Caco-2 (cell line): ENCODE measurements around the gene C11orf65. TPM values are rescaled to one million over a fixed set of nuclear protein-coding genes. Genes with fewer than 3 reads are reported as not detected.

ENCODE experiments used
- BruUV-seq: library from RNA; stranded (reverse); fragments of 400-500 nt; replicated peaks from 2 replicates; lab custom pipeline; 2021; lab: Mats Ljungman, UMichigan
- CTCF ChIA-PET: fragments of 300-600 bp; sonication (Branson Sonifier 250); formaldehyde crosslinking; loops from one replicate; lab custom pipeline; 2022; ENCODE audit warnings: antibody characterized with exemption; lab: Charles Lee
- POLR2A ChIA-PET: fragments of 300-600 bp; sonication (Branson Sonifier 250); formaldehyde crosslinking; loops from one replicate; lab custom pipeline; 2022; ENCODE audit warnings: antibody characterized with exemption; lab: Charles Lee
- DNase-seq, 2 experiments: peaks; one replicate each; pipeline versions ENCODE4 v3.0.0 to v3.0.0-alpha.2; 2020 to 2022
- H3K27me3 ChIP-seq: replicated peaks from 2 replicates; pipeline ENCODE4 v1.6.0; 2011; ENCODE audit warnings: low read length; ENCODE audit not compliant: control insufficient read depth, insufficient read depth
- H3K36me3 ChIP-seq: 2 replicates; pipeline ENCODE4 v1.5.1; 2011; ENCODE audit warnings: low read length; ENCODE audit not compliant: control insufficient read depth, insufficient read depth
- H3K4me1 ChIP-seq: fragments of 250-450 bp; sonication (Bioruptor Pico); 2 replicates; pipeline ENCODE4 v1.5.1; 2020; ENCODE audit warnings: mild to moderate bottlenecking
- H3K4me3 ChIP-seq: 2 replicates; pipeline ENCODE4 v1.5.1; 2011; ENCODE audit warnings: low read depth, mild to moderate bottlenecking, control low read depth, low read length
- H3K9me3 ChIP-seq: fragments of 250-450 bp; sonication (Bioruptor Pico); 2 replicates; pipeline ENCODE4 v1.5.1; 2020; ENCODE audit warnings: mild to moderate bottlenecking, moderate library complexity
- H3K27ac Mint-ChIP-seq: one replicate; pipeline ENCODE4 v1.8.0; 2022; ENCODE audit warnings: mixed read lengths; ENCODE audit not compliant: unreplicated experiment
- H3K27me3 Mint-ChIP-seq: one replicate; pipeline ENCODE4 v1.8.0; 2022; ENCODE audit warnings: mixed read lengths; ENCODE audit not compliant: insufficient read depth, unreplicated experiment
- H3K36me3 Mint-ChIP-seq: one replicate; pipeline ENCODE4 v1.8.0; 2022; ENCODE audit warnings: mild to moderate bottlenecking, mixed read lengths; ENCODE audit not compliant: insufficient read depth, unreplicated experiment
- H3K4me1 Mint-ChIP-seq: one replicate; pipeline ENCODE4 v1.8.0; 2022; ENCODE audit warnings: low read depth, mixed read lengths; ENCODE audit not compliant: unreplicated experiment
- H3K4me3 Mint-ChIP-seq: one replicate; pipeline ENCODE4 v1.8.0; 2022; ENCODE audit warnings: mild to moderate bottlenecking, moderate library complexity, mixed read lengths; ENCODE audit not compliant: unreplicated experiment
- H3K9me3 Mint-ChIP-seq: one replicate; pipeline ENCODE4 v1.8.0; 2022; ENCODE audit warnings: mixed read lengths; ENCODE audit not compliant: unreplicated experiment
- CTCF ChIP-seq, 2 experiments: fragments of 200-600 bp in 1 of 2; IDR thresholded peaks; 1 replicate in 1 of 2; 2 replicates in 1 of 2; pipeline versions ENCODE4 v1.5.1 to v1.8.0; 2011 to 2022; ENCODE audit warnings: antibody characterized with exemption in 1 of 2, control low read depth in 1 of 2, inconsistent platforms in 1 of 2, low read depth in 1 of 2, low read length in 1 of 2, mild to moderate bottlenecking in 1 of 2, moderate library complexity in 1 of 2; ENCODE audit not compliant: insufficient read depth in 1 of 2, severe bottlenecking in 1 of 2, unreplicated experiment in 1 of 2
- intact Hi-C: fragments of 100-400 bp; cut with micrococcal nuclease; formaldehyde crosslinking; loops from one replicate; pipeline ENCODE4 v1.10.0; 2022; ENCODE audit not compliant: unreplicated experiment
- total RNA-seq: library from RNA; stranded (reverse); gene quantifications from 2 replicates; pipeline ENCODE4 v1.2.3, GENCODE V29; 2022

C11orf65 gene
- total RNA-seq, 1 experiment from 2014 or later = 1.0 TPM

- Histone ChIP-seq H3K27me3 (no peaks in the 10 kb centered on the region), H3K4me3 (no peak overlapping the region), H3K36me3 (no peaks in the 10 kb centered on the region), H3K9me3 (no peaks in the 10 kb centered on the region), H3K4me1 (no peaks in the 10 kb centered on the region)
- DNase-seq = no peak
- Mint-ChIP-seq H3K9me3 (no peaks in the 10 kb centered on the region), H3K4me1 (no peaks in the 10 kb centered on the region), H3K27me3 (no peaks in the 10 kb centered on the region), H3K27ac (no peak overlapping the region), H3K36me3 (no peaks in the 10 kb centered on the region), H3K4me3 (no peak overlapping the region)
- intact Hi-C loops = no loop called here
- ChIA-PET POLR2A (no interaction called here), CTCF (no interaction called here)
- TF ChIP-seq CTCF (IDR thresholded peaks at IDR 0.05; ENCODE audit: insufficient read depth in 1 of 2, low read depth in 1 of 2, low read length in 1 of 2, severe bottlenecking in 1 of 2, unreplicated experiment in 1 of 2) = no peak
- no TSS peak for BruUV-seq
These were observed 72.5 kb downstream of the C11orf65 start for GRCh38 chr11:108394744-108395284.

GRCh38 chr11:108393046-108393445 lies 74.3 kb downstream of the C11orf65 start:
- BruUV-seq = no TSS peak
- POLR2A ChIA-PET = interaction anchor here (0.6 kb wide), 1 partner anchor 86 kb away, joined by 4 read pairs; no protein-coding TSS in a partner anchor
- no peak for TF ChIP-seq CTCF (IDR thresholded peaks at IDR 0.05; ENCODE audit: insufficient read depth in 1 of 2, low read depth in 1 of 2, low read length in 1 of 2, severe bottlenecking in 1 of 2, unreplicated experiment in 1 of 2)
- H3K9me3 Mint-ChIP-seq = no peaks in the 10 kb centered on the region
- H3K36me3 Mint-ChIP-seq = no peaks in the 10 kb centered on the region
- H3K4me3 Mint-ChIP-seq = no peak overlapping the region
- Histone ChIP-seq H3K4me3 (no peak overlapping the region), H3K36me3 (no peaks in the 10 kb centered on the region), H3K4me1 (no peaks in the 10 kb centered on the region), H3K9me3 (no peaks in the 10 kb centered on the region), H3K27me3 (no peaks in the 10 kb centered on the region)
- no peak for DNase-seq
- intact Hi-C loops = no loop called here
- no peaks in the 10 kb centered on the region for H3K27me3 Mint-ChIP-seq
- CTCF ChIA-PET = no interaction called here
- no peaks in the 10 kb centered on the region for H3K4me1 Mint-ChIP-seq
- H3K27ac Mint-ChIP-seq = no peak overlapping the region

- no peak overlapping the region for H3K4me3 Mint-ChIP-seq
- Histone ChIP-seq H3K27me3 (no peaks in the 10 kb centered on the region), H3K4me3 (no peak overlapping the region), H3K4me1 (no peaks in the 10 kb centered on the region), H3K36me3 (no peaks in the 10 kb centered on the region), H3K9me3 (no peaks in the 10 kb centered on the region)
- H3K9me3 Mint-ChIP-seq = no peaks in the 10 kb centered on the region
- TF ChIP-seq CTCF (IDR thresholded peaks at IDR 0.05; ENCODE audit: insufficient read depth in 1 of 2, low read depth in 1 of 2, low read length in 1 of 2, severe bottlenecking in 1 of 2, unreplicated experiment in 1 of 2) = no peak
- H3K27ac Mint-ChIP-seq = no peak overlapping the region
- H3K36me3 Mint-ChIP-seq = no peaks in the 10 kb centered on the region
- BruUV-seq = no TSS peak
- H3K4me1 Mint-ChIP-seq = no peaks in the 10 kb centered on the region
- no peak for DNase-seq
- CTCF ChIA-PET = interaction anchor here (0.7 kb wide), 1 partner anchor 12 kb away, joined by 3 read pairs; no protein-coding TSS in a partner anchor
- H3K27me3 Mint-ChIP-seq = no peaks in the 10 kb centered on the region
- intact Hi-C loops = no loop called here
- POLR2A ChIA-PET = interaction anchor here (0.6 kb wide), 1 partner anchor 86 kb away, joined by 4 read pairs; no protein-coding TSS in a partner anchor
These were observed 75.0 kb downstream of the C11orf65 start for GRCh38 chr11:108392353-108392752.
